ENCODE data around the gene ETFB. TPM values are rescaled to one million over a fixed set of nuclear protein-coding genes. Genes with fewer than 3 reads are reported as not detected.
A peak's percentile ranks its signal among the peaks of the same experiment; 100 is the strongest.

ETFB gene
- total and polyA plus RNA-seq, 9 of the 15 experiments (the other 6 are each of a cell fraction or from before 2014, with no cell fraction given): 18.1 to 143 (median 96.1) TPM

- TF ChIP-seq, protein P1, sequence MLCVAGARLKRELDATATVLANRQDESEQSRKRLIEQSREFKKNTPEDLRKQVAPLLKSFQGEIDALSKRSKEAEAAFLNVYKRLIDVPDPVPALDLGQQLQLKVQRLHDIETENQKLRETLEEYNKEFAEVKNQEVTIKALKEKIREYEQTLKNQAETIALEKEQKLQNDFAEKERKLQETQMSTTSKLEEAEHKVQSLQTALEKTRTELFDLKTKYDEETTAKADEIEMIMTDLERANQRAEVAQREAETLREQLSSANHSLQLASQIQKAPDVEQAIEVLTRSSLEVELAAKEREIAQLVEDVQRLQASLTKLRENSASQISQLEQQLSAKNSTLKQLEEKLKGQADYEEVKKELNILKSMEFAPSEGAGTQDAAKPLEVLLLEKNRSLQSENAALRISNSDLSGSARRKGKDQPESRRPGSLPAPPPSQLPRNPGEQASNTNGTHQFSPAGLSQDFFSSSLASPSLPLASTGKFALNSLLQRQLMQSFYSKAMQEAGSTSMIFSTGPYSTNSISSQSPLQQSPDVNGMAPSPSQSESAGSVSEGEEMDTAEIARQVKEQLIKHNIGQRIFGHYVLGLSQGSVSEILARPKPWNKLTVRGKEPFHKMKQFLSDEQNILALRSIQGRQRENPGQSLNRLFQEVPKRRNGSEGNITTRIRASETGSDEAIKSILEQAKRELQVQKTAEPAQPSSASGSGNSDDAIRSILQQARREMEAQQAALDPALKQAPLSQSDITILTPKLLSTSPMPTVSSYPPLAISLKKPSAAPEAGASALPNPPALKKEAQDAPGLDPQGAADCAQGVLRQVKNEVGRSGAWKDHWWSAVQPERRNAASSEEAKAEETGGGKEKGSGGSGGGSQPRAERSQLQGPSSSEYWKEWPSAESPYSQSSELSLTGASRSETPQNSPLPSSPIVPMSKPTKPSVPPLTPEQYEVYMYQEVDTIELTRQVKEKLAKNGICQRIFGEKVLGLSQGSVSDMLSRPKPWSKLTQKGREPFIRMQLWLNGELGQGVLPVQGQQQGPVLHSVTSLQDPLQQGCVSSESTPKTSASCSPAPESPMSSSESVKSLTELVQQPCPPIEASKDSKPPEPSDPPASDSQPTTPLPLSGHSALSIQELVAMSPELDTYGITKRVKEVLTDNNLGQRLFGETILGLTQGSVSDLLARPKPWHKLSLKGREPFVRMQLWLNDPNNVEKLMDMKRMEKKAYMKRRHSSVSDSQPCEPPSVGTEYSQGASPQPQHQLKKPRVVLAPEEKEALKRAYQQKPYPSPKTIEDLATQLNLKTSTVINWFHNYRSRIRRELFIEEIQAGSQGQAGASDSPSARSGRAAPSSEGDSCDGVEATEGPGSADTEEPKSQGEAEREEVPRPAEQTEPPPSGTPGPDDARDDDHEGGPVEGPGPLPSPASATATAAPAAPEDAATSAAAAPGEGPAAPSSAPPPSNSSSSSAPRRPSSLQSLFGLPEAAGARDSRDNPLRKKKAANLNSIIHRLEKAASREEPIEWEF (CRISPR knock-in tag; IDR thresholded peaks at IDR 0.05): no peak
- TF ChIP-seq CEBPB (tag; IDR thresholded peaks at IDR 0.05): no peak
- no peak for TF ChIP-seq ZNF551 (CRISPR knock-in tag; IDR thresholded peaks at IDR 0.05)
- no peak for TF ChIP-seq BCL6 (CRISPR knock-in tag; IDR thresholded peaks at IDR 0.05)
- no peak for TF ChIP-seq RFX1 (IDR thresholded peaks at IDR 0.05)
- TF ChIP-seq CHD7 (IDR thresholded peaks at IDR 0.05; ENCODE audit: low read depth, low read length): no peak
- TF ChIP-seq EP400 (IDR thresholded peaks at IDR 0.05): peak; percentile 55
- TF ChIP-seq, protein P2, sequence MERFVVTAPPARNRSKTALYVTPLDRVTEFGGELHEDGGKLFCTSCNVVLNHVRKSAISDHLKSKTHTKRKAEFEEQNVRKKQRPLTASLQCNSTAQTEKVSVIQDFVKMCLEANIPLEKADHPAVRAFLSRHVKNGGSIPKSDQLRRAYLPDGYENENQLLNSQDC (CRISPR knock-in tag; IDR thresholded peaks at IDR 0.05): no peak
- no peak for TF ChIP-seq PHB (CRISPR knock-in tag; IDR thresholded peaks at IDR 0.05)
- no peak for TF ChIP-seq ZFPM2 (CRISPR knock-in tag; IDR thresholded peaks at IDR 0.05)
Observed at GRCh38 chr19:51327066-51328001, 38.9 kb downstream of the ETFB start (continued).

All from K562 (cell line).